Right lobe of liver (tissue), 4 donors: Measurements from ENCODE around the gene ZPLD1.

Experiments
- POLR2A ChIP-seq: fragments of 450-650 bp; IDR thresholded peaks from one replicate; pipeline ENCODE4 v1.6.1; 2017; ENCODE audit warnings: antibody characterized with exemption, mild to moderate bottlenecking
- TF ChIP-seq, protein P1 (sequence below), 4 donors: fragments of 200-600 bp in 3 of 4; fragments of 450-650 bp in 1 of 4; IDR thresholded peaks; one replicate each; pipeline versions ENCODE4 v1.5.1 to v1.8.0; 2016 to 2022; ENCODE audit warnings: antibody characterized with exemption in 4 of 4, mild to moderate bottlenecking in 2 of 4
- donor health status: DM: no; HTN: no; CAD: no.
- donor health status: DM: no; HTN: no; CAD: no.
- donor health status: DM: no; HTN: yes; CAD: no.

DNA sequence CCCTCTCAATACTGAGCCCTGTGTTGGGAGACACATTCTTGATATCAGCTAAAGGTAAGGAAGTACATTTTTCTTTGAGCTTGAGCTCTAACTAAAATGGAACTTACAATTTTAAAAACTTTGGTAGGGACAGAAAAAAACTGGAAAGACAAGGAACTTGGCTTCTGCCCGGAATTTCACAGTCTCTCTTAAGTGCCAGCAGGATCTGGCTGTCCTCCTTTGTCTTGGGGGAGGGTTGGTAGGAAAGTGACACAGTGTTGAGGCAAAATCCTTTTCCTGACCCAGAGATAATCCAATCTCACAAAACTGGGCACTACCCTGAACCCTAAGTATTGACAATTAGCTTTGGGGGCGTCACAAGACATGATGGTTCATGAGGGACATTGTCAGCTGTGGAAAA, 45.3 kb downstream of the ZPLD1 start:
- TF ChIP-seq, protein P1, sequence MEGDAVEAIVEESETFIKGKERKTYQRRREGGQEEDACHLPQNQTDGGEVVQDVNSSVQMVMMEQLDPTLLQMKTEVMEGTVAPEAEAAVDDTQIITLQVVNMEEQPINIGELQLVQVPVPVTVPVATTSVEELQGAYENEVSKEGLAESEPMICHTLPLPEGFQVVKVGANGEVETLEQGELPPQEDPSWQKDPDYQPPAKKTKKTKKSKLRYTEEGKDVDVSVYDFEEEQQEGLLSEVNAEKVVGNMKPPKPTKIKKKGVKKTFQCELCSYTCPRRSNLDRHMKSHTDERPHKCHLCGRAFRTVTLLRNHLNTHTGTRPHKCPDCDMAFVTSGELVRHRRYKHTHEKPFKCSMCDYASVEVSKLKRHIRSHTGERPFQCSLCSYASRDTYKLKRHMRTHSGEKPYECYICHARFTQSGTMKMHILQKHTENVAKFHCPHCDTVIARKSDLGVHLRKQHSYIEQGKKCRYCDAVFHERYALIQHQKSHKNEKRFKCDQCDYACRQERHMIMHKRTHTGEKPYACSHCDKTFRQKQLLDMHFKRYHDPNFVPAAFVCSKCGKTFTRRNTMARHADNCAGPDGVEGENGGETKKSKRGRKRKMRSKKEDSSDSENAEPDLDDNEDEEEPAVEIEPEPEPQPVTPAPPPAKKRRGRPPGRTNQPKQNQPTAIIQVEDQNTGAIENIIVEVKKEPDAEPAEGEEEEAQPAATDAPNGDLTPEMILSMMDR (IDR thresholded peaks at IDR 0.05): no peak
- TF ChIP-seq POLR2A: no peak
